HS-5 (cell line): ENCODE data around the gene LCOR.
"Not testable (repeated sequence)": the region's sequence is repeated elsewhere in the genome, so short reads cannot be mapped to it uniquely, and the experiment has no call there.

ENCODE experiments used
- DNase-seq: peaks from one replicate; pipeline ENCODE4 v3.0.0-alpha.2; 2012; ENCODE audit warnings: low read depth

Gene LCOR

DNA sequence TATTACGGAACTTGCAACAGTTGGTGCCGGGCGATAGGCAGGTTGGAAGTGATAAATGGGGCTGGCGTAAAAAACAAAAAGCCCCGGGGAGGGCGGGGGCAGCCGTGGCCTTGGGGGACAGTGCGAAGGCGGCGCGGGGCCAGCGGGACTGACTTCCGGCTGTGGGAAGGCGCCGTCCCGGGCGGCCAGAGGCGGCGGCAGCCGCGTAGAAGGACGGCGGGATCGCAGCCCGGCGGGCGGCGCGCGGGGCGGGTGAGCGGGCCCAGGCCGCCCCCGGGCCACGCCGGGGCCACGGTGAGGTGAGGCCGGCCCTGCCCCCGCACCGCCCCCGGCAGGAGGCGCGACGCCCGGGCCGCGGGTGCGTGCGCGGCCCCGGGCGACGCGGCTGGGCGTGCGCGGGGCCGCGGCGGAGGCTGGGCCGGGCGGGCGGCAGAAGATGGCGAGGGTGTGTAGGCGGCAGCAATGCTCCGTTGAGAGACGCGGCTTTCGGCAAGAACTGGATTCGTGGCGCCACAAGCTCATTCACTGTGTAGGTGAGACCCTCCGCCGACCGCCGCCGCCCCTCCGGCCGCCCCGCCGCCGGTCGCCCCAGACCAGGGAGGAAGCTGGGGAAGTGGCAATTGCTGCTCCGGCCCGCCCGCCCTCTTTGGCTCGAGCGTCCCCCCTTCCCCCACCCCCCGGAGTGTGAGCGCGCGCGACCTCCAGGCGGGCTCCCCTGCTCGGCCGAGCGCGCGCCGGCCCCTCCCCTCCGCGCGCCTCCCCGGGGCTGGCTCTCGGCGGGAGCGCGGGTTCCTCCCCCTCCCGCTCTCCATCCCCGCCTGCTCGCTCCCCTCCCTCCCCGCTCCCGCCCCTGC lies at the start of gene LCOR:
LCOR (plus strand) TSS at position 432 of the 854 bp plus-strand sequence. CDS start 116,760 bp downstream, outside the sequence.
- no peak for DNase-seq

GRCh38 chr10:96784253-96784652 lies 47.8 kb upstream of the LCOR start:
- DNase-seq: no peak

DNA sequence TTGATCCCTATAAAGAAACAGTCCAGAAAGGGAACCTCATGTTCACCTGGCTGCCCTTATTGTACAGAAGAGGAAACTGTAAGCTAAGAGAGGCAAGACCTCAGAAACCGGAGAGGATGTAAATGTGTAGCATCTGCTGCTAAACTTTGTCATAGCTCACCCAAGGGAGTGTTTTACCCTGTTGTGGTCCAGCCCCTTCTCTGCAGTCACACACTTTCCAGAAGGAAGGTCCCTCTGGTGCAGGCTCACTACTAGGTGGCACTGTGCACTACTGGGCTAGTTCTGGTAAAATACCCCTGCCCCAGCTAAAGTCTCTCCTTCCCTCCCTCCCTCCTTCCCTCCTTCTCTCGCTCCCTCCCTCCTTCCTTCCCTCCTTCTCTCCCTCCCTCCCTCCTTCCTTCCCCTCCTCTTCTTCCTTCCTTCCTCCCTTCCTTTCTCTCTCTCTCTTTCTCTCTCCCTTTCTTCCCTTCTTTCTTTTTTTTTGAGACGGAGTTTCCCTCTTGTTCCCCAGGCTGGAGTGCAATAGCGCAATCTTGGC lies 42.5 kb upstream of the LCOR start:
- DNase-seq: no peak

- DNase-seq: no peak
Measured at GRCh38 chr10:96791902-96792301, 40.2 kb upstream of the LCOR start.

- DNase-seq: no peak
Measured at GRCh38 chr10:96794836-96795733, 37.0 kb upstream of the LCOR start.

- DNase-seq: no peak
Measured at GRCh38 chr10:96797485-96797884, 34.6 kb upstream of the LCOR start.

- DNase-seq: no peak
Measured at GRCh38 chr10:96803288-96803664, 28.8 kb upstream of the LCOR start.

- DNase-seq: peak; percentile 89
Measured at GRCh38 chr10:96814264-96814663, 17.8 kb upstream of the LCOR start.

- not testable (repeated sequence) for DNase-seq
Measured at GRCh38 chr10:96818971-96819370, 13.1 kb upstream of the LCOR start.

- no peak for DNase-seq
Measured at GRCh38 chr10:96820765-96821164, 11.3 kb upstream of the LCOR start.

DNA sequence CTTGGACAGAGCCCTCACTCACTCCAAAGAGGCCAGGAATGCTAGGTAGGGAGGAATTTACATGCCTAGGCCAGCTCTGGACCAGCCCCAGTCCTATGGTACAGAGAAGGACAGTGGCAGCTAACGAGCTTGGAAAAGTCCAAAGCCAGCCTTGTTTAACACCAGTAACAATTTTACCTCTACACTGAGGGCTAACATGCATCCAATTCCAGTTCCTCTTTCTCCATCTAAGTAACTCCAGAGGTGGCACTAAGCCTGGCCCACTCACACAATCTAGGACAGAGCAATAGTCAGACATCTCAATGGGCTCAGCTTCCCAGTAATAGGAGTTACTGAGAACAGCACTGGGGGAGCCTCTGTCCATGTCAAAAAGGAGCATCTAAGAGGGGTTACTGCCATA lies 5.7 kb upstream of the LCOR start:
- DNase-seq: no peak

GRCh38 chr10:96828609-96829008 lies 3.5 kb upstream of the LCOR start:
- DNase-seq: no peak

DNA sequence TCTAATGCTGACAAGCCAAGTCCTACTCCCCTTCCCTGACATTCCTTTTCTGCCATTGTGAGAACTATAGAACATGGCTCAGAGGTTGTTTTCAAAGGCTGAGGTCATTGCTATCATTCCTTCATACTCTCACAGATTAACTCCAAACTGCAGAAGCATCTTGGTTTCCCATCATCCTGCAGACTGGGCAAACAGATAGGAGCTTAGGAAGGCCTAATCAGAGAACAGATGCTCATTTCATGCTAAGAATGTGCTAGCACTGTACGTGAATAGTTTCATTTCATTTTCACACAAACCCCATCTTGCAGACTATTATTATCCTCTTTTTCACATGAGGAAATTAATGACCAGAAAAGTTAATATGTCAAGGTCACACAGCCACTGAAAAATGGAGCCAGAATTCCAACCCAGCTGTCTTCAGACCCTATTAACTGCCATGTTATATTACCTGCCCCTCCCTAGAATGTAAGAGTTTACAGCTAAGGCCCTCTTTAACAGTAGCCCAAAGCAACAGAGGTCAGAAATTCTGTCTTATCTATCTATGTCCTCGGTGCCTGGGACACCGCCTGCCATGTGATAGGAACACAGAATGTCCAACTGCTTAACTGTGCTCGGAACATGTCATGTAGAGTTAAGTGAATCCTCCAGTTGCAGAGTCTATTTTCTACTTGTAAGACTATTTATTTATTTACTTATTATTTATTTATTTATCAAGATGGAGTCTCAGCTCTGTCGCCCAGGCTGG lies 2.9 kb upstream of the LCOR start:
- no peak for DNase-seq

GRCh38 chr10:96830511-96831199 lies 1.4 kb upstream of the LCOR start:
- DNase-seq: no peak

GRCh38 chr10:96831200-96831866 lies 765 bp upstream of the LCOR start:
- no peak for DNase-seq

GRCh38 chr10:96832721-96833219 lies 672 bp downstream of the LCOR start:
- DNase-seq: no peak

- DNase-seq: no peak
Measured at GRCh38 chr10:96833220-96834001, 1.3 kb downstream of the LCOR start.

DNA sequence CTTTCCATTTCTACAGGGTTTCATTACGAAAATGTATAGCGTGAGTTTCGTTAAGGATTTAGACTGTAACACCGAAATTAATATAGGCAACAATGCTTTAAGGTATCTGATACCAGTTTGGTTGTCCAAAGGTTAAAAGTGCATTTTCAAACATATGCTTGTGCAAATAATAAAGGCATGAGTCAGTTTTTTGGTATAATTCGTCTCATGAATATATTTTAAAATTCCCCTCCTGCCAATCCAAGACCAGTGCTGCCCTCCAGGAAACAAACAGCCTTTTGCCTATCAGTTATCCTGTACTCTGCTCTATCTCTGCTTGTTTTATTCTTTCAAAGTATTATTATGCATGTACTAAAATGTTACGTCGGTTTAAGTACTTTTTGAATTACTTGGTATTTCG lies 2.0 kb downstream of the LCOR start:
- DNase-seq: no peak

DNA sequence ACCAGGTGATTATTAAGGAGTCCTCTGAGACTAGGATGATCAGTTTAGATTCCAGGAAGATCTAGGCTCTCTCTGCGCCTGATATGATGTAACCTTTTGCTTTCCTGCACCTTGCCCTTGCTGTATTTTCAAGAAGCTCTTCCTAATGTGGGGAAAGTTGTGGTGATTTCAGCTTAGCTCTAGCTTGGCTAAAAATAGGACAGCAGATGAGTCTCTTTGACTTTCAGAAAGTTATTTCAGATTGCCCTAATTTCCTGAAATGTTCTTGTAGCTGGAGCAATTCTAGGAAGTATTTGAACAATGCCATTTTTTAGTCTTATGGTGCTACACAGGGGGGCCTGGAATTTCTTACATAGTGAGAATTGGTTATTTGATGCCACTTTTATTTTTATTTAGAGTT lies 3.8 kb downstream of the LCOR start:
- DNase-seq: no peak

GRCh38 chr10:96838529-96838928 lies 6.4 kb downstream of the LCOR start:
- no peak for DNase-seq
